GM19455 (cell line): ENCODE measurements around the gene SLC9A9.
"Not testable (repeated sequence)": the region's sequence is repeated elsewhere in the genome, so short reads cannot be mapped to it uniquely, and the experiment has no call there.

ENCODE experiments used
- ATAC-seq: cut with Tn5 transposase; IDR thresholded peaks from one replicate; pipeline ENCODE4 v1.9.1; 2021; ENCODE audit not compliant: unreplicated experiment

The SLC9A9 gene

GRCh38 chr3:143847787-143848631 lies at the start of gene SLC9A9:
SLC9A9 (minus strand) TSS chr3:143848468; CDS start chr3:143848322, 146 bp downstream.
- peak; percentile 91 for ATAC-seq

- ATAC-seq: no peak
These were observed 49.5 kb upstream of the SLC9A9 start for GRCh38 chr3:143897576-143898295.

- no peak for ATAC-seq
These were observed 48.2 kb upstream of the SLC9A9 start for GRCh38 chr3:143896486-143896885.

GRCh38 chr3:143895805-143896204 lies 47.5 kb upstream of the SLC9A9 start:
- no peak for ATAC-seq

- no peak for ATAC-seq
These were observed 40.6 kb upstream of the SLC9A9 start for GRCh38 chr3:143888846-143889245.

GRCh38 chr3:143888166-143888565 lies 39.9 kb upstream of the SLC9A9 start:
- no peak for ATAC-seq

- ATAC-seq: peak; percentile 93
These were observed 37.6 kb upstream of the SLC9A9 start for GRCh38 chr3:143885780-143886427.

- no peak for ATAC-seq
These were observed 36.6 kb upstream of the SLC9A9 start for GRCh38 chr3:143884861-143885260.

GRCh38 chr3:143883151-143883550 lies 34.9 kb upstream of the SLC9A9 start:
- ATAC-seq: no peak

GRCh38 chr3:143881095-143881494 lies 32.8 kb upstream of the SLC9A9 start:
- no peak for ATAC-seq

- no peak for ATAC-seq
These were observed 27.3 kb upstream of the SLC9A9 start for GRCh38 chr3:143875546-143875945.

- ATAC-seq: not testable (repeated sequence)
These were observed 25.3 kb upstream of the SLC9A9 start for GRCh38 chr3:143873553-143873952.

GRCh38 chr3:143865302-143865701 lies 17.0 kb upstream of the SLC9A9 start:
- ATAC-seq: no peak

- no peak for ATAC-seq
These were observed 11.4 kb upstream of the SLC9A9 start for GRCh38 chr3:143859465-143860203.

GRCh38 chr3:143856252-143856970 lies 8.1 kb upstream of the SLC9A9 start:
- no peak for ATAC-seq

GRCh38 chr3:143855183-143855582 lies 6.9 kb upstream of the SLC9A9 start:
- no peak for ATAC-seq

GRCh38 chr3:143851331-143852017 lies 3.2 kb upstream of the SLC9A9 start:
- ATAC-seq: no peak

GRCh38 chr3:143850877-143851276 lies 2.6 kb upstream of the SLC9A9 start:
- ATAC-seq: no peak

GRCh38 chr3:143849854-143850549 lies 1.7 kb upstream of the SLC9A9 start:
- peak; percentile 39 for ATAC-seq
